Panc1 (cell line): ENCODE results near the gene CCDC192. TPM values are rescaled to one million over a fixed set of nuclear protein-coding genes. Genes with fewer than 3 reads are reported as not detected.

Experiments used
- ATAC-seq: fragments of 200-7000 bp; cut with Tn5 transposase; 2 replicates; pipeline ENCODE4 v1.9.1; 2020; ENCODE audit warnings: mild to moderate bottlenecking, moderate library complexity
- BruUV-seq: library from RNA; stranded (reverse); fragments of 400-500 nt; replicated peaks from 2 replicates; lab custom pipeline; 2021; lab: Mats Ljungman, UMichigan
- CTCF ChIA-PET: fragments of 300-600 bp; sonication (Branson Sonifier 250); formaldehyde crosslinking; loops from one replicate; lab custom pipeline; 2022; ENCODE audit warnings: antibody characterized with exemption; lab: Charles Lee
- POLR2A ChIA-PET: fragments of 300-600 bp; sonication (Branson Sonifier 250); formaldehyde crosslinking; loops from one replicate; lab custom pipeline; 2022; ENCODE audit warnings: antibody characterized with exemption; lab: Charles Lee
- DNase-seq: peaks from one replicate; pipeline ENCODE4 v3.0.0-alpha.2; 2010; ENCODE audit warnings: low read depth, low spot score
- H3K27ac ChIP-seq: 2 replicates; pipeline ENCODE4 v1.5.1; 2011; ENCODE audit warnings: mild to moderate bottlenecking, low read length, inconsistent platforms
- H3K27me3 ChIP-seq: fragments of 200-500 bp; sonication (Bioruptor generic); 2 replicates; pipeline ENCODE4 v1.6.0; 2014; ENCODE audit warnings: low read length, inconsistent platforms; ENCODE audit not compliant: control insufficient read depth, insufficient read depth
- H3K36me3 ChIP-seq: fragments of 200-500 bp; sonication (Bioruptor generic); 2 replicates; pipeline ENCODE4 v1.5.1; 2014; ENCODE audit warnings: inconsistent platforms, mild to moderate bottlenecking, low read length, moderate library complexity; ENCODE audit not compliant: control insufficient read depth, insufficient read depth
- H3K4me1 ChIP-seq: 2 replicates; pipeline ENCODE4 v1.5.1; 2011; ENCODE audit warnings: inconsistent platforms, mild to moderate bottlenecking, low read length, moderate library complexity; ENCODE audit not compliant: control insufficient read depth, insufficient read depth
- H3K4me3 ChIP-seq, 2 experiments: 2 replicates each; pipeline ENCODE4 v1.5.1; 2011 to 2012; ENCODE audit warnings: low read depth in 2 of 2, low read length in 2 of 2, mild to moderate bottlenecking in 2 of 2, inconsistent platforms in 1 of 2, moderate library complexity in 1 of 2
- H3K9me3 ChIP-seq: fragments of 200-500 bp; sonication (Bioruptor generic); 2 replicates; pipeline ENCODE4 v1.5.1; 2014; ENCODE audit warnings: low read depth, mild to moderate bottlenecking, inconsistent platforms, low read length, moderate library complexity; ENCODE audit not compliant: control insufficient read depth, insufficient read depth
- CTCF ChIP-seq: fragments of 450-650 bp; IDR thresholded peaks from 2 replicates; pipeline ENCODE4 v1.5.1; 2017; ENCODE audit warnings: mild to moderate bottlenecking
- POLR2AphosphoS5 ChIP-seq: IDR thresholded peaks from 2 replicates; pipeline ENCODE4 v1.6.1; 2012; ENCODE audit warnings: mild to moderate bottlenecking, low read depth, low read length, moderate library complexity
- REST ChIP-seq, 2 experiments: IDR thresholded peaks; 2 replicates each; pipeline ENCODE4 v1.6.1; 2011 to 2012; ENCODE audit warnings: low read depth in 2 of 2, control low read depth in 1 of 2, low read length in 1 of 2, mild to moderate bottlenecking in 1 of 2, moderate library complexity in 1 of 2; ENCODE audit not compliant: insufficient read depth in 1 of 2
- SIN3A ChIP-seq: IDR thresholded peaks from 2 replicates; pipeline ENCODE4 v1.6.1; 2012; ENCODE audit warnings: low read depth, mild to moderate bottlenecking, low read length, moderate library complexity, borderline replicate concordance; ENCODE audit not compliant: insufficient read depth
- TCF7L2 ChIP-seq: IDR thresholded peaks from 2 replicates; pipeline ENCODE4 v1.6.1; 2011; ENCODE audit warnings: mild to moderate bottlenecking, low read depth, low read length, inconsistent platforms
- in situ Hi-C: cut with HindIII; loops from 2 replicates; pipeline ENCODE4 v1.10.0; 2016; ENCODE audit warnings: low sequenced_read_pairs, low pct_unique_long_range_greater_than_20kb
- intact Hi-C: fragments of 100-400 bp; cut with micrococcal nuclease; formaldehyde crosslinking; loops from one replicate; pipeline ENCODE4 v1.10.0; 2022; ENCODE audit not compliant: unreplicated experiment
- total RNA-seq: library from RNA; stranded (reverse); gene quantifications from one replicate; pipeline ENCODE4 v1.2.1, GENCODE V29; 2021; ENCODE audit not compliant: unreplicated experiment

The CCDC192 gene
- total RNA-seq, 1 experiment from 2014 or later = not detected

DNA sequence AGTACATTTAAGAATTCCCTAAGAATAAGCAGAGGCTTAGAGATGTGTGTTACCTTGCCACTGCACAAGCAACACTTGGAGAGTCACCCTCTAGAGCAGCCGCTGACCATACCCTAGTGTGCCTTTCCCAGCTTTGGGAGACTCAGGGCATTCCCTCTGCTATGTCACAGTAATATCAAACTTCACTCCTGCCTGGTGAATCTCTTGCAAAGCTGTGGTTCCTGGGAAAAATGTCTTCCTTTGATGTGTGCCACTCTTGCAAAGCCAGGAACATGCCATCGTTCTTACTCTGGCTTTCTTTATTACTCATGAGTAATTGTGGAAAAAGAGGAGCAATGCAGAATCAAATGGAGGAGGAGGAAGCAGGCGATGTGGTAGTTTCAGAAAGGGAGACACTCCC lies 173.2 kb downstream of the CCDC192 start:
- in situ Hi-C loops = no loop called here
- Histone ChIP-seq H3K4me1 (no peaks in the 10 kb centered on the region), H3K36me3 (no peaks in the 10 kb centered on the region), H3K4me3 (no peak overlapping the region), H3K27me3 (no peaks in the 10 kb centered on the region), H3K27ac (no peak overlapping the region), H3K9me3 (no peaks in the 10 kb centered on the region)
- intact Hi-C loops = loop anchor here (5.0 kb wide), 1 partner anchor 314 kb away; no protein-coding TSS in a partner anchor
- no TSS peak for BruUV-seq
- ATAC-seq (no peak), DNase-seq (no peak)
- ChIA-PET CTCF (interaction anchor here (0.6 to 1.2 kb wide), 2 partner anchors 70 to 202 kb away, joined by 4 to 6 read pairs; no protein-coding TSS in a partner anchor), POLR2A (no interaction called here)
- TF ChIP-seq REST (IDR thresholded peaks at IDR 0.05; ENCODE audit: insufficient read depth in 1 of 2, low read depth in 2 of 2, low read length in 1 of 2) (no peak), CTCF (no peak), POLR2AphosphoS5 (no peak), SIN3A (no peak), TCF7L2 (no peak)

GRCh38 chr5:127878174-127878750 lies 175.1 kb downstream of the CCDC192 start:
- peak; percentile 42 for DNase-seq
- no peaks in the 10 kb centered on the region for H3K36me3 ChIP-seq
- H3K4me3 ChIP-seq = no peak overlapping the region
- intact Hi-C loops = loop anchor here (5.0 kb wide), 1 partner anchor 316 kb away; no protein-coding TSS in a partner anchor
- peak; percentile 69 for TF ChIP-seq CTCF
- TF ChIP-seq REST (IDR thresholded peaks at IDR 0.05; ENCODE audit: insufficient read depth in 1 of 2, low read depth in 2 of 2, low read length in 1 of 2) = no peak
- ATAC-seq = peak; percentile 89
- H3K27me3 ChIP-seq = no peaks in the 10 kb centered on the region
- no peak overlapping the region for H3K27ac ChIP-seq
- no TSS peak for BruUV-seq
- in situ Hi-C loops = no loop called here
- H3K9me3 ChIP-seq = no peaks in the 10 kb centered on the region
- no peaks in the 10 kb centered on the region for H3K4me1 ChIP-seq
- ChIA-PET CTCF (interaction anchor here (0.6 kb wide), 1 partner anchor 235 kb away, joined by 3 read pairs; no protein-coding TSS in a partner anchor), POLR2A (interaction anchor here (0.6 kb wide), 1 partner anchor 360 kb away, joined by 4 read pairs; no protein-coding TSS in a partner anchor)
